HUES6 (cell line): Measurements from ENCODE around the gene ZNF564.

ENCODE experiments used
- H3K27ac ChIP-seq: 2 replicates; pipeline ENCODE4 v1.7.0; 2013; ENCODE audit warnings: low read depth, mild to moderate bottlenecking, low read length, inconsistent platforms
- H3K27me3 ChIP-seq: 2 replicates; pipeline ENCODE4 v1.6.1; 2013; ENCODE audit warnings: low read length; ENCODE audit not compliant: control insufficient read depth, insufficient read depth
- H3K36me3 ChIP-seq: 2 replicates; pipeline ENCODE4 v1.6.1; 2013; ENCODE audit warnings: low read length; ENCODE audit not compliant: control insufficient read depth, insufficient read depth
- H3K4me1 ChIP-seq: 2 replicates; pipeline ENCODE4 v1.6.1; 2013; ENCODE audit warnings: low read length; ENCODE audit not compliant: control insufficient read depth, insufficient read depth
- H3K4me3 ChIP-seq: 2 replicates; pipeline ENCODE4 v1.5.1; 2013; ENCODE audit warnings: low read depth, low read length
- H3K9ac ChIP-seq: one replicate; pipeline ENCODE4 v1.6.1; 2013; ENCODE audit warnings: mild to moderate bottlenecking, low read length
- H3K9me3 ChIP-seq: 2 replicates; pipeline ENCODE4 v1.6.1; 2013; ENCODE audit warnings: low read depth, low read length; ENCODE audit not compliant: control insufficient read depth, insufficient read depth

Gene ZNF564

GRCh38 chr19:12481781-12482508 is 69.3 kb downstream of the ZNF564 start:
- H3K4me3 ChIP-seq: no peak overlapping the region
- H3K27ac ChIP-seq: no peak overlapping the region

GRCh38 chr19:12478234-12478941 is 72.9 kb downstream of the ZNF564 start:
- Histone ChIP-seq H3K27me3 (no peaks in the 10 kb centered on the region), H3K4me3 (no peak overlapping the region), H3K4me1 (no peaks in the 10 kb centered on the region), H3K9ac (no peak overlapping the region), H3K27ac (no peak overlapping the region), H3K9me3 (peaks cover 30% of the 10 kb centered on the region; the same call in 1 of the 2 replicates), H3K36me3 (no peaks in the 10 kb centered on the region)

More at GRCh38 chr19:12481781-12482508, 69.3 kb downstream of the ZNF564 start:
- 0 out of 2 replicates have a peak, but pooled peaks cover 4% of the 10 kb centered on the region for H3K27me3 ChIP-seq
- H3K9me3 ChIP-seq: peaks cover 6% of the 10 kb centered on the region; the same call in 1 of the 2 replicates
- no peaks in the 10 kb centered on the region for H3K36me3 ChIP-seq
- H3K9ac ChIP-seq: no peak overlapping the region
- H3K4me1 ChIP-seq: no peaks in the 10 kb centered on the region
